Breast epithelium (tissue), 3 donors: ENCODE data around the gene SNPH.
A peak's percentile ranks its signal among the peaks of the same experiment; 100 is the strongest.

Experiments used
- CTCF ChIP-seq, 3 donors: fragments of 450-650 bp; IDR thresholded peaks; one replicate each; pipeline ENCODE4 v1.5.1; 2016 to 2017; ENCODE audit warnings: antibody characterized with exemption in 3 of 3, mild to moderate bottlenecking in 3 of 3, moderate library complexity in 3 of 3
- POLR2A ChIP-seq: fragments of 450-650 bp; IDR thresholded peaks from one replicate; pipeline ENCODE4 v1.6.1; 2016; ENCODE audit warnings: antibody characterized with exemption, mild to moderate bottlenecking, moderate library complexity
- POLR2AphosphoS5 ChIP-seq, 3 donors: sonication (generic); formaldehyde crosslinking; IDR thresholded peaks; one replicate each; pipeline ENCODE4 v1.6.1; 2017; ENCODE audit warnings: antibody characterized with exemption in 3 of 3

- TF ChIP-seq CTCF (IDR thresholded peaks at IDR 0.05), result no peak
- TF ChIP-seq POLR2A, result no peak
- TF ChIP-seq POLR2AphosphoS5 (IDR thresholded peaks at IDR 0.05), result peak in 2 of 3 donors; percentile 37 to 78
Measured at GRCh38 chr20:1330075-1330830, 64.2 kb downstream of the SNPH start.
